Measurements from ENCODE around the gene CBR3.
A peak's percentile ranks its signal among the peaks of the same experiment; 100 is the strongest.

CBR3 gene

DNA sequence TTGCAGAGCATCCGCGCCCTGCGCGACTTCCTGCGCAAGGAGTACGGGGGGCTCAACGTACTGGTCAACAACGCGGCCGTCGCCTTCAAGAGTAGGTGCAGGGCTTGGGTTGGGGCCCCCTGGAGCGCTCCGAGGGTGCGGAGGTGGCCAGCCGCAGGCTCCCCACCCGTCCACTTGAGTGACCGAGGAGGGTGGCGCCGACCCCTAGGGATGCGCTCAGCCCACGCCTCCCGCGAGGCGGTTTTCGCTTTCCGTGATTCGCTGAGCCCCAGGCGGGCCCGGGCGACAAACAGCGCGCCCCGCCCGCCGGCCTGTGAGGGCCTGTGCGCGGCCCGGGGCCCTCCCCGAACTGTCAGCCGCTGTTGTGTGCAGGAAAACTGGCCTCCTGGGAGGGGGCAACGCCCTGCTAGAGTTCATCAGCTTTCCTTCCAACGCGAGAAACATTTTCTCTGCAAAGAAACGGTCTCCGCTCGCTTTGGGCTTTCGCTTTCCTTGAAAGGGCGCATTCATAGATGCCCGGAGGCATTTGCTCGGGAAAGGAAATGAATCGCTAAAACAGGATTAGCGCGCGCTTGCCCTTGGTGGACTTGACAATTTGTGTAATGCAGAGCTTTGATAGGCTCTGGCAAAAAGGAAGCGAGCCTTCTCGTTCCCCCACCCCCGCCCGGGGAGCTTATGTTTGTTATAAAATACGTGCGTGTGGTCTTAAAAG is 668 bp downstream of the CBR3 start (continued):
- TF ChIP-seq, protein P1, sequence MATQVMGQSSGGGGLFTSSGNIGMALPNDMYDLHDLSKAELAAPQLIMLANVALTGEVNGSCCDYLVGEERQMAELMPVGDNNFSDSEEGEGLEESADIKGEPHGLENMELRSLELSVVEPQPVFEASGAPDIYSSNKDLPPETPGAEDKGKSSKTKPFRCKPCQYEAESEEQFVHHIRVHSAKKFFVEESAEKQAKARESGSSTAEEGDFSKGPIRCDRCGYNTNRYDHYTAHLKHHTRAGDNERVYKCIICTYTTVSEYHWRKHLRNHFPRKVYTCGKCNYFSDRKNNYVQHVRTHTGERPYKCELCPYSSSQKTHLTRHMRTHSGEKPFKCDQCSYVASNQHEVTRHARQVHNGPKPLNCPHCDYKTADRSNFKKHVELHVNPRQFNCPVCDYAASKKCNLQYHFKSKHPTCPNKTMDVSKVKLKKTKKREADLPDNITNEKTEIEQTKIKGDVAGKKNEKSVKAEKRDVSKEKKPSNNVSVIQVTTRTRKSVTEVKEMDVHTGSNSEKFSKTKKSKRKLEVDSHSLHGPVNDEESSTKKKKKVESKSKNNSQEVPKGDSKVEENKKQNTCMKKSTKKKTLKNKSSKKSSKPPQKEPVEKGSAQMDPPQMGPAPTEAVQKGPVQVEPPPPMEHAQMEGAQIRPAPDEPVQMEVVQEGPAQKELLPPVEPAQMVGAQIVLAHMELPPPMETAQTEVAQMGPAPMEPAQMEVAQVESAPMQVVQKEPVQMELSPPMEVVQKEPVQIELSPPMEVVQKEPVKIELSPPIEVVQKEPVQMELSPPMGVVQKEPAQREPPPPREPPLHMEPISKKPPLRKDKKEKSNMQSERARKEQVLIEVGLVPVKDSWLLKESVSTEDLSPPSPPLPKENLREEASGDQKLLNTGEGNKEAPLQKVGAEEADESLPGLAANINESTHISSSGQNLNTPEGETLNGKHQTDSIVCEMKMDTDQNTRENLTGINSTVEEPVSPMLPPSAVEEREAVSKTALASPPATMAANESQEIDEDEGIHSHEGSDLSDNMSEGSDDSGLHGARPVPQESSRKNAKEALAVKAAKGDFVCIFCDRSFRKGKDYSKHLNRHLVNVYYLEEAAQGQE (tag by site-specific recombination; IDR thresholded peaks at IDR 0.05): peak; percentile 28; the same call in 1 of the 2 replicates
- peak; percentile 93 for TF ChIP-seq ZNF341 (tag by site-specific recombination; IDR thresholded peaks at IDR 0.05; ENCODE audit: low read depth)
- 0 out of 2 replicates have a peak, but pooled peaks have one; percentile 27 for TF ChIP-seq KLF16 (tag by site-specific recombination; IDR thresholded peaks at IDR 0.05)
- TF ChIP-seq ZNF302 (tag by site-specific recombination; IDR thresholded peaks at IDR 0.05; ENCODE audit: low read depth): no peak
- TF ChIP-seq ZNF404 (tag by site-specific recombination; IDR thresholded peaks at IDR 0.05): no peak
- peak; percentile 58; the same call in 1 of the 2 replicates for TF ChIP-seq TRIM28 (IDR thresholded peaks at IDR 0.05; ENCODE audit: borderline replicate concordance, low read length)
- peak; percentile 85; the same call in 1 of the 2 replicates for TF ChIP-seq ZSCAN5A (tag by site-specific recombination; IDR thresholded peaks at IDR 0.05)
- peak; percentile 6; the same call in 1 of the 2 replicates for TF ChIP-seq WT1 (tag by site-specific recombination; IDR thresholded peaks at IDR 0.05)
- 0 out of 2 replicates have a peak, but pooled peaks have one; percentile 1 for TF ChIP-seq ZNF24 (tag by site-specific recombination; IDR thresholded peaks at IDR 0.05)
- TF ChIP-seq ZBTB17 (tag by site-specific recombination; IDR thresholded peaks at IDR 0.05): peak; percentile 7; the same call in 1 of the 2 replicates
- peak; percentile 98 for TF ChIP-seq ZBTB20 (tag by site-specific recombination; IDR thresholded peaks at IDR 0.05)
- peak; percentile 94 for TF ChIP-seq ZBTB26 (tag by site-specific recombination; optimal IDR thresholded peaks at IDR 0.05)
- 0 out of 2 replicates have a peak, but pooled peaks have one; percentile 45 for TF ChIP-seq ZBTB44 (tag by site-specific recombination; IDR thresholded peaks at IDR 0.05)
- peak; percentile 33; the same call in 1 of the 2 replicates for TF ChIP-seq SP7 (tag by site-specific recombination; IDR thresholded peaks at IDR 0.05)
- peak; percentile 99 for TF ChIP-seq ZNF423 (tag by site-specific recombination; IDR thresholded peaks at IDR 0.05)
- TF ChIP-seq ZNF645 (tag by site-specific recombination; IDR thresholded peaks at IDR 0.05): peak; percentile 78; the same call in 1 of the 2 replicates
- no peak for TF ChIP-seq HOXC10 (CRISPR knock-in tag; IDR thresholded peaks at IDR 0.05)
- peak; percentile 56 for TF ChIP-seq ZNF692 (tag by site-specific recombination; IDR thresholded peaks at IDR 0.05)
- TF ChIP-seq, protein P2, sequence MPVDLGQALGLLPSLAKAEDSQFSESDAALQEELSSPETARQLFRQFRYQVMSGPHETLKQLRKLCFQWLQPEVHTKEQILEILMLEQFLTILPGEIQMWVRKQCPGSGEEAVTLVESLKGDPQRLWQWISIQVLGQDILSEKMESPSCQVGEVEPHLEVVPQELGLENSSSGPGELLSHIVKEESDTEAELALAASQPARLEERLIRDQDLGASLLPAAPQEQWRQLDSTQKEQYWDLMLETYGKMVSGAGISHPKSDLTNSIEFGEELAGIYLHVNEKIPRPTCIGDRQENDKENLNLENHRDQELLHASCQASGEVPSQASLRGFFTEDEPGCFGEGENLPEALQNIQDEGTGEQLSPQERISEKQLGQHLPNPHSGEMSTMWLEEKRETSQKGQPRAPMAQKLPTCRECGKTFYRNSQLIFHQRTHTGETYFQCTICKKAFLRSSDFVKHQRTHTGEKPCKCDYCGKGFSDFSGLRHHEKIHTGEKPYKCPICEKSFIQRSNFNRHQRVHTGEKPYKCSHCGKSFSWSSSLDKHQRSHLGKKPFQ (tag by site-specific recombination; IDR thresholded peaks at IDR 0.05): no peak
- TF ChIP-seq, protein P3, sequence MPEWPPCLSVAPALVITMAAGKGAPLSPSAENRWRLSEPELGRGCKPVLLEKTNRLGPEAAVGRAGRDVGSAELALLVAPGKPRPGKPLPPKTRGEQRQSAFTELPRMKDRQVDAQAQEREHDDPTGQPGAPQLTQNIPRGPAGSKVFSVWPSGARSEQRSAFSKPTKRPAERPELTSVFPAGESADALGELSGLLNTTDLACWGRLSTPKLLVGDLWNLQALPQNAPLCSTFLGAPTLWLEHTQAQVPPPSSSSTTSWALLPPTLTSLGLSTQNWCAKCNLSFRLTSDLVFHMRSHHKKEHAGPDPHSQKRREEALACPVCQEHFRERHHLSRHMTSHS (tag by site-specific recombination; IDR thresholded peaks at IDR 0.05): no peak
- peak; percentile 57; the same call in 1 of the 2 replicates for TF ChIP-seq ZBTB48 (tag by site-specific recombination; IDR thresholded peaks at IDR 0.05)
- TF ChIP-seq ZNF677 (tag by site-specific recombination; IDR thresholded peaks at IDR 0.05): peak; percentile 48; the same call in 1 of the 2 replicates
- no peak for TF ChIP-seq ZNF558 (tag by site-specific recombination; IDR thresholded peaks at IDR 0.05)
- peak; percentile 94 for TF ChIP-seq EGR2 (tag by site-specific recombination; IDR thresholded peaks at IDR 0.05; ENCODE audit: low read depth)
- TF ChIP-seq SP2 (tag by site-specific recombination; IDR thresholded peaks at IDR 0.05): peak; percentile 89
